Embryonic facial prominence (tissue), 1 donor: ENCODE data around the gene CLMP.
"Not testable (repeated sequence)": the region's sequence is repeated elsewhere in the genome, so short reads cannot be mapped to it uniquely, and the experiment has no call there.

Experiments
- DNase-seq: peaks from one replicate; pipeline ENCODE4 v3.0.0-alpha.2; 2016; ENCODE audit errors: extremely low spot score

CLMP gene

DNA sequence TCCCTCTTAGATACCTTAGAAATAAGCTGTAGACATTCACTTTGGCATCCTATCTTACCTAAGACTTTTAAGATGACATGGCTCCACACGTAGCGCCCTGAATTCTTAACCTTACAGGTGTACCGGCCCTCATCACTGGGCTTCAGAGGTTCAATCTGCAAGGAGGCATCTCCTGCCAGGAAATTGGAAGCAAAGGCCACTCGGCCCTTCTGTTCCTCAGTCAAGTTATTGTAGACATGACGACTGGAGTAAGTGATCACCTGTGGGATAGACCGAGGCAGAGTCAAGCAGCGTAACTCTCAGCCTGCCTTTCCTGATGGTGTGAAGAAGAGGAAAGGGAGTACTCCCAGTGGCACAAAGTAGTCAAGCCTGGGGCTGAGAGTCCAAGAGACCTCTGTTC is 110.6 kb downstream of the CLMP start:
- DNase-seq, result no peak

DNA sequence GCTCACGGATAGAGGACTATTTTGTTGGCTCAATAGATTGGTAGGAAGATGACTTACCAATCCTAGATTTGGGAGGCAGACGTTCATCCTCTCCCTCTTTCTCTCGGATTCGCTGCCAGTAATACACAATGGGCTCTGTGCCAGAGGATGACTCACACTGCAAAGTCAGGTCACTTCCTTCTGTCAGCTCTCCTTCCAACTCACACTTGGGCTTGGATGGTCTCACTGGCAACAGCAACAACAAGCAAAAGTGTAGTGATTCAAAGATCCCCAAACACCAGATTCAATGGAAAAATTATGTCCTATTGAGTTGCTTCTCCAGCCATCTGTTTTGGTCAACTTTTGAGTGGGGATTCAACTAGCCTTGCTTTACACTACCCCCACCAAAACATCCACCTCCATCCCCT is 111.4 kb downstream of the CLMP start:
- no peak for DNase-seq

DNA sequence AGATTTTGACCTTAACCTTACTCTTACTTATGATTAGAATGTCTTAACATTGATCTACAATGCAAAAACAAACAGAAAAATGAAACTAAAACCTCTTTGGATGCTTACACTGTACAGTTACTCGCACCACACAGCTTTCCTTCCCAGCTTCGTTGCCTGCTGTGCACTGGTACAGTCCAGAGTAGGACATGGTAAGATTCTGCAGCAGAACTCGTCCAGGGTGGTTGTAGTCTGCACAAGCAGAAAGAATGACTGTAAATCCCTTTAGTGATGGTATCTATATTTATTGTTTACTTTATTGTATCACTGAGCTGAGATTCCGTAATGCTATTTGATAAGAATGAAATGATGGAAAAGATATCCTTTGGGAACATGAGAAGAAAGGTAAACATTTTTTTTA is 112.1 kb downstream of the CLMP start:
- no peak for DNase-seq

DNA sequence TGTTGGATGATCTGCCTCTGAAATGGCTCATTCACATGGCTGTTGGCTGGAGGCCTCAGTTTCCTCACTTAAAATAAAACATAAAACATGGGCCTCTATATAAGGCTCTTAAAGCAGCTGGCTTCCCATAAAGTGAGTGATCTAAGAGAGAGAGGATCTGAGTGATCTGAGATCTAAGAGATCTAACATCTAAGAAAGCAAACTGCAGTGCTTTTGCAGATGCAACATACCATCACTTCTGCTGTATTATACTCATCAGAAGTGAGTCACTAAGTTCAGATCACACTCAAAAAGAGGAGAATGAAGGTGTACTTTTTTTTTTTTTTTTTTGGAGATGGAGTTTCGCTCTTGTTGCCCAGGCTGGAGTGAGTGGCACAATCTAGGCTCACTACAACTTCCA is 115.0 kb downstream of the CLMP start:
- DNase-seq, result no peak

DNA sequence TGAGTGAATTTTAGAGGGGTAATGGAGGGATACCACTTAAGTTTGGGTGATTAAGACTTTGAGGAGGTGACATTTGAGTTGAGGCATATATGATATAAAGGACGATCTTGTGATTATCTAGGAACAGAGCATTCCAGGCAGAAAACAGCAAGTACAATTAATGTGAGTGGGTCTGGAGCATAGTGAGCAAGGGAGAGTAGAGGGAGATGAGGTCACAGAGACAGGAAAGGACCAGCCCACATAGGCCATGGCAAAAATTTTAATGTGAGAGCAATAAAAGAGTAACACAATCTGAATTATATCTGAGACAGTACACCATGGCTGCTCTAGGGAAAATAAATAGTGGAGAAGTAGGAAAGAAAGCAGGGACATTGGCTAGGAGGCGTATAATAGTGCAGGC is 118.6 kb downstream of the CLMP start:
- no peak for DNase-seq

DNA sequence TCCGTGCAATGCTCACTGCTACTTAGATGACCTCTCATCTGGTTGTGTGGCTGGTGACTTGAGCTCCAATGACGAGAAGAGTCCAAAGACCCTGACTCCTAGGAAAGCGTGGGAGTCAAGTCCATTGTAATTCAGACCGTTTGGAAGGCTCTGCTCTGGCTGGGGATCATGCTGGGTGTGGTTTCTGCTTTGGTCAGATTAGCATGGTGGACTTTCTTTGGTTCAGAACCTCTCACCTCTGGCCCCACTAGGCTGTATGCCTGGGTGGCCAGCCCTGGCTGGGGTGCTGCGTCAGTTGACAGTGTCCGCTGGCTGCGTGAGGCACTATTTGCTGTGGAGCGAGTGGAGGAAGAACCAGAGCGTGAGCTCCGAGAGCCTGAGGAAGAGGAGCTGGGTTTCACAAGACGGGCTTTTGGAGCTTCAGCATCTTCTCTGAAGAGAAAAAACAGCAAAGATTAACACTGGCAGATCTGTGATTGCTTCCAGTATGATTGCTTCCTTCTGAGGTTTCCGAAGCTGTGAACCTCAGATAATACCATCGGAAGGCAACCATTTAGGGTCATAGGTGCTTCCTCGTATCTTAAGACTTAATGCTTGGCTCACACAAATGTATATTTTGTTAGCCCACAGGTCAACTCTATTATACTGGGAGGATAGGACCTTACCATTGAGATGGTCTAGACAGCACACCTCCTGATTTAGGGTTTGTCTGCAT is 121.5 kb downstream of the CLMP start:
- DNase-seq, result no peak

DNA sequence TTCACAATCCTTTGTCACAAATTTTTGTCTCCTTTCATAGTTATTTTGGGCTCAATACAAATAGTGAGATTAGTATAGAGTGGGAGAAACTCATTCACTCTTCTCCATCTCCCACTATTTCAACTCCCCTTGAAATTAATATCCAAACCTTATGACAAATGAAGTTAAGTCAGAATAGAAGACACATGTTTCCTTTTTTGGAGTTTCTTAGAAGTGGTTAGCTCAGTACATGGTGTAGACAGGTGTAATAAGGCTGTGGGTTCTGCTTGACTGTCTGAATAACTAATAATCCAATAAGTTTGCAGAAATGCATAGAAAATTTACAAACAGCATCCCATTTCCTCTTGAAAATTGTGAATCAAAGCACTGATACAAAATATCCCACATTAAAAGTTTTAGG is 122.3 kb downstream of the CLMP start:
- no peak for DNase-seq

DNA sequence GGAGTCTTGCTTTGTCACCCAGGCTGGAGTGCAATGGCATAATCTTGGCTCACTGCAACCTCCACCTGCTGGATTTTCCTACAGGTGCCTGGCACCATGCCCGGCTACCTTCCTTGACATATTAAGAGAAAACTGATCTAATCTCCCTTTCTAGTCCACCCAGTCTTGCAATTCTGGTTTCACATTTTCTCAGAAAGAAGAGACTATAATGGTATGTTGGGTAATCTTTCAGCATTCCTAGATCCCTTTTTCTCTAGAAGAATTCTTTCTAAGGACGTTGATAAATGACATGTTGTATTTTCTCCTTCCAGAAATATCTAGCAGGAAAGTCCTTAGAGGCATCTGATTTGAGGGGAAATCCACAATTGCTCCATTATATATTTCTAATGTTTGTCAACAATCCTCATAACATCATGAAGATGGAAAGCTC is 122.7 kb downstream of the CLMP start:
- DNase-seq, result no peak

DNA sequence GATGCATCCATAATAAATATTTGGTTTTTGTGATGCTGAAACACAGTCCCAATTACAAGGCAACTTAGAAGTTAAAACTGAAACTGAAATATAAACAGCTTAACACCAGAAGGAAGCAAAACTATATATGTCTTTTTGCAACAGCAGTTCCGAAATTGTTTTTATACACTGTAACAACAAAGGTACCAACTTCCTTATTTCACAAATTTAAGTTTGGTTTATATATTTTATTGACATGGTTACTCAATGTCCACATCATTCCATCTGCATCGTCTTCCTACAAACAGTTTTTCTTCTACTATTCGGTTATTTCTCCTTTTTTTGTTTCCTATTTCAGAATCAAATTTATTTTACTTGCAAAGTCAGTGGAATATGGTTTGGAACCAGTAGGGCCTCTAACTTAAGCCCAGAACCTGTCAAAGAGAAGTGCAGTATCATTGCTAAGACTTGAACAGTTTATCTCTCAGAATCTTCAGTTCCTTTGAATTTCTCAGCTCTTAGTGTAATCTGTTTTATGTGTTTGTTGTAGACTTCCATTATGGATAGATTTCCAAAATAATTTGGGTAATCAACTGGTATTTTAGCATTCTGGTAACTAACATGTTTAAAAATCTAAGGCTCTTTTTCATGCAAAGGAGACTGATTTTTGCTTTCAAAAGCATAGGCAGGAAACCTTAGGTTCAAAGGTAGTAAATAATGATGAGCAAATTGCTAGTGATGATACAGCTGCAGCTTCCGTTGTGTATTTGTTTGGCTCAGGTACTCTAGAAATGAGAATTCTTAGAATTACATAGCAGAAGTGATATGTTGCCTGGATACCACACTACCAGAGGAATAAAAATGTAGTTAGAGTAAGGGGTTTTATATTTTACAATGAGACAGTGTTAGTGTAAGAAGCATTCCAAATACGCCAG is 124.9 kb downstream of the CLMP start:
- no peak for DNase-seq

DNA sequence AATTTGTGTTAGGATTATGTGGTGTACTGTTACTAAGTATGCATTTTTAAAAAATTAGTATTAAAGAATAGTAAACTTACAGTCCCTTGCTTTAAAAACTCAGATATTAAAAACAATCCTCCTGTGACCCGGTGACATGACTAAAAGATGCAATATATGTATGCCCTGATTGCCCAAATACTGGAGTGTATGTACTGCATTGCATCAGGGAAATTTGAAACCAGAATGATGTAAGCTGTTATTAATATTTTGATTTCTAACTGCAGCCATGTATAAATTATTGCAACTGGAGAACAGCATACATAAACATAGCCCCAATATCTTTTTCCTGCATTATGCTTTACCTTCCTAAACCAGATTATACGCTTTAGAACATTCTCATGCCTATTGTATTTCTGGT is 129.4 kb downstream of the CLMP start:
- no peak for DNase-seq

DNA sequence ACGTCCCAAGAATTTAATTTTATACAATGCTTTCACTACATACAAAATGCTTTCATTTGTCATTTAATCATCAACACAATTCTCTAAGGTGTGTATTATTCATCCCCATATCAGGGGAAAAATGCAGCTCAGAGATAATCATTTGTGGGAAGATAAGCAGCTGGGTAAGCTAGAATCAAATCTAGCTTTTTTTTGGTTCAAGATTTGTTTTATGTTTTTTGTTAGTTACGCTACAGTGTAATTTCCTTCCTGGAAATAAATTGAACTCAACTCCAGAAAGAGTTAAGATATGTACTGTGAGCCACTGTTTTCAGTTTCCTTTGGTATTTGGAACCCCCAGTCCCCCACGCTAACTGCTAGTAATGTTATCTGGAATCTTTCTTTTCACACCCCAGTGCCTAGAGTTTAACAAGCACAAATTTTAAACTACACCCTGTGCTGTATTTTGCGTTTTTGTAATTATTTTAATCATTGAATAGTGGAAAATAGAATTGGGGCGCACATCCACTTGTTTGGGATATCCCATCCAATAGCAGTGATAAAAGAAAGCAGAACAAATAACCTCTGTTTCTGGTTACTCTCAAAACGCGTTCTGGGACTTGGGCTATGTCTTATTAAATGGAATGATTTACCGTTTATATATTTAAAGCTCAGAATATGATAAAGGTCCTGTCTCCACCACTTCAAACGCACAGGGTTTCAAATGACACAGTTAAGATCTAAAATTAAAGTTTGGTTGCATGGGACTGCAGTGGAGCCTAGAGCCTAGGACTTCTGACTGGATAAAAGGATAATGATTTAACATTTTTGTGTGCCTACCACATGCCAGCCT is 131.0 kb downstream of the CLMP start:
- DNase-seq, result no peak

DNA sequence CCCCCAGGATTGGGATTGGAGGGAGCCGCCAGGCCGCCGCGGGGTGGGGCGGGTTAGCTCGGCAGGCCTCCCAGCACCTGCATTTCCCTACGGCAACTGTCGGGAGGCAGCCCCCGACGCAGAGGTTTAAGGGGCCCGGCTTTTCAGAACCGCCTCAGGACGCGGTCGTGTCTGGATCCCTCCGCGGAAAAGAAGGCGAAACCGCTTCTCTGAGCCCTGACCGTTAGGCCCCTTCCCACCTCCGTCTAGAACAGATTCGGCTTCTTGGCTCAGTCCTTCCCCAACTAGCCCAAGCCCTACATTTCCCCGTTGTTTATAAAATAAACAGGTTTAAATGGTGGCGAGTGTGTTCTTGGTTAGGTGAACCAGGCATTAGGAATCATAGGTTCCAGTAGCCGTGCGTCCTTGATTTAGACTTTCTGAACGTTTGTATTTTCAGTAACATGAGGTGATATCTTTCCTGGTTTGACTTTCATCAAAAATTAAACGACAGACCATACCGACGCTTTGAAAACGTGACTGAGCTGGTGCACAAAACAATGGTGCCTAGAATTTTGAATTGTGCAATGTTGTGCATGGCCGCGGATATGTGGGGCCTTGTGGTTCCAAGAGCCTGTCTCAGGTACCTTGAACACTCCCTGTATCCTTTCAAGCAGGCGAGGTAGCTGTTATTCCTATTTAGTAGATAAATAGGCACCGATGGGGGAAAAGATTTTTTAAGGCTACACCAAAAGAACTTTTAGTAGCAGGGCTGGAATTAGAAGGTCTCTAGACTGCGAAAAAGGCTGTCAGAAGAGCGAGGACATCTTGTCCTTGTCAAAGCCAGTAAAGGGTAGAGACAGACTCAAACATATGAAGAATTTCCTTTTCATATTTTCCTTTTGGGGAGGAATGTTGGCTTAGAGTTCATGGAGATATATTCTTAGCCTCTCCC is 131.9 kb downstream of the CLMP start:
- peak; percentile 65 for DNase-seq

DNA sequence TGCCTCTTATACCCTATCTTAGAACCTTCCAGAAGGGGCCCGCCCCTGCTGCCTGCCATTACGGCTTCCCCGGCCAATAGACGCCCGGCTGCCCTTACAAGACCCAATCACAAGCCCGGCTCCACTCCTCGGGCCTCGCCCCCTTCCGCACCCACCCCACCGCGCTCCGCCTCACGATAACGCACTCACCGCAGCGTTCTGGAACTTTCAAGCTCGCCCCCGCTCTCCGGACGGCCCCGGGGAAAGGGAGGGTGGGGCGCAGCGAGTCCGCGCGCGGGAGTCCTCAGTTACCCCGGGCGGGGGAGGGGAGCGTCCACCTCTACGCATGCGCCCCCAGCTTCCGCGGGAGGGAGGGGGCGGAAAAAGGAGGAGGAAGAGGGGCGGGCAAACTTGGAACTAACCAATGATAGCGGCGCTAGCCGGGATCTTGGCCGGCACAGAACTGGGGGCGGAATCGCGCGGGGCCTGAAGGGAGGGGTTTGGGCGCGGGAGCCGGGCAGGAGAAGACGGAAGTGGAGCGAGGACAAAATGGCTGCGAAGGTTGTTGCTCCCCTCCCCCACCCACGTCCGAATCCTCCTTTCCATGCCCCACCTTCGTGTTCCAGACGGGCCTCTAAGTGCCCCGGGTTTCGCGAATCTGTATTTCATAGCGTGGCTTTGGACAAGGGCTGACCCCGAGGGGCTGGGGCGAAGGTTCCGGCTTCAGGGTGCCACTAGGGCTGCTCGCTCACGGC is 132.7 kb downstream of the CLMP start:
- peak; percentile 99 for DNase-seq

DNA sequence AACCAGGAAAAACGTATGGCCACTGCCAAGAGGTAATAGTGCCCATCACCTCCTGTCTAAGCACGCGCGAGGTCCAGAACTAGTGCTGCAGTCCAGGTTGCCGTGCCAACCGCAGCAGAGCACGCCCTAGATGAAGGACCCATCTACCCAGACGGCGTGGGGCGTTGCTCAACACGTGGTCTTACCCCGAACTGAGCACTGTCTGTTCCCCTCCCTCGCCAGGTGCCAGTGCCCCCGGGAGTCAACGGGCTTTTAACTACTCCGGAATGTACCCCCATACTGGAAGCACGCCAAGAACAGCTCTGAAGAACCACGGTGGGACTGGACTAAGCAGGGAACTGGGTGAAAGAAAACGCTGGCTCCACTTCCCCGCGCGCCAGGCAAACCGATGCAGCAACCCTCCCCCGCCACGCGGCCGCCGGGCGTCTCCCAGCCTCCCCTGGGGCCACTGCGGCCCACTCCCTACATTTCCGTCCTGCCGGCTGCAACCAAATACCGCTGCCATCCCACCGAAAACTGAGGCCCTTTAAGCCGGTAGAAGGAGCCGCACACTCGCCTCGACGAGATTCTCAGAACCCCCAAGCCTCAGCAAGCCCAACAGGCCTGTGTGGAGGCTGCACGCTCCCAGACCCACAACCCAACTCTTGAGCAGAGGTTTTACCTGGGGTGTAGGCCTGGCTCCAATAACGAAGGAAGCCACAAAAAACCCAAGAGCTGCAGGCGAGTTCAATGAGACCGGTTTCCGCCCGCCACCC is 133.5 kb downstream of the CLMP start, which contains the start of gene HSPA8:
HSPA8 (minus strand) TSS at position 734 of the 755 bp plus-strand sequence. CDS start 812 bp downstream, outside the sequence.
- DNase-seq, result peak; percentile 17

DNA sequence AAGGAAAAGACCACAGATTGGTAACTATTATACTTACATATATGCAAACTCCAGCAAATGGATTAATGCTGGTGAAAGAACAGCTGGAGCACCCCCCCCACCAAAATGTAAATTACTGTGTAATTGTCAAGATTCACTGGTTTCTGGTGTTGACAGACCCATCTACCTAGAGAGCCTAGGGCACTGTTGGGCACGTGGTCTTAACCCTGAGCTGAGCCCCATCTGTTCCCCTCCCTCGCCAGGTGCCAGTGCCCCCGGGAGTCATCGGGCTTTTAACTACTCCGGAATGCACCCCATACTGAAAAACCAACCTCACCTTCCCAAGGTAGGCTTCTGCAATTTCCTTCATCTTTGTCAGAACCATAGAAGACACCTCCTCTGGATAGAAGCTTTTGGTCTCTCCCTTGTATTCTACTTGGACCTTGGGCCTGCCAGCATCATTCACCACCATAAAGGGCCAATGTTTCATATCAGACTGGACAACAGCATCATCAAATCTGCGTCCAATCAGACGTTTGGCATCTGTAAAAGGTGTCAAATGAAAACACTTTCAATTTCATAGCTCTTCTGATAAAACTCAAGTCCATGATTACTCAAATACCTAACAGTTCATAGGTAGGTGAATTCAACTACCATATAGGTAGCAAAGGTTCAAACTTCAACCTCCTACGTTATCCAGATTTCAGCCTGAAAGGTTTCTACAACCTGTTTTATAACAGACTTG is 134.6 kb downstream of the CLMP start:
- DNase-seq, result no peak

DNA sequence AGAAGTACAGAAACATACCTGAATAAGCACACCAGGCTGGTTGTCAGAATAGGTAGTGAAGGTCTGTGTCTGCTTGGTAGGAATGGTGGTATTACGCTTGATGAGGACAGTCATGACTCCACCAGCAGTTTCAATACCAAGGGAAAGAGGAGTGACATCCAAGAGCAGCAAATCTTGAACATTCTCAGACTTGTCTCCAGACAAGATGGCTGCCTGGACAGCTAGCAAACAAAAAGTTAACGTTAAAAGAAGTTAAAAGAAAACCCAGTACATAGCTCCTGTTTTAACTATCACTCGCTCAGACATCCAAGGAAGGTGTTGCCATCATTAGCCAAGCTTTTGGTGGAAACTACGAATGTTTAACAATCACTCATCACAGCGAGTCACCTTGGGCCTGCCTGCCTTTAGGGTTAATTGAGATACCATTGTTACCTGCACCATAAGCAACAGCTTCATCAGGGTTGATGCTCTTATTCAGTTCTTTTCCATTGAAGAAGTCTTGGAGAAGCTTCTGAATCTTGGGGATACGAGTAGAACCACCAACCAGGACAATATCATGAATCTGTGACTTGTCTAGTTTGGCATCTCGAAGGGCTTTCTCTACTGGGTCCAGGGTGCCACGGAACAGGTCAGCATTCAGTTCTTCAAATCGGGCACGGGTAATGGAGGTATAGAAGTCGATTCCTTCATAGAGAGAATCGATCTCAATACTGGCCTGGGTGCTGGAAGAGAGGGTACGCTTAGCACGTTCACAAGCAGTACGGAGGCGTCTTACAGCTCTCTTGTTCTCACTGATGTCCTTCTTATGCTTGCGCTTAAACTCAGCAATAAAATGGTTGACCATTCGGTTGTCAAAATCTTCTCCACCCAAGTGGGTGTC is 135.8 kb downstream of the CLMP start:
- not testable (repeated sequence) for DNase-seq

DNA sequence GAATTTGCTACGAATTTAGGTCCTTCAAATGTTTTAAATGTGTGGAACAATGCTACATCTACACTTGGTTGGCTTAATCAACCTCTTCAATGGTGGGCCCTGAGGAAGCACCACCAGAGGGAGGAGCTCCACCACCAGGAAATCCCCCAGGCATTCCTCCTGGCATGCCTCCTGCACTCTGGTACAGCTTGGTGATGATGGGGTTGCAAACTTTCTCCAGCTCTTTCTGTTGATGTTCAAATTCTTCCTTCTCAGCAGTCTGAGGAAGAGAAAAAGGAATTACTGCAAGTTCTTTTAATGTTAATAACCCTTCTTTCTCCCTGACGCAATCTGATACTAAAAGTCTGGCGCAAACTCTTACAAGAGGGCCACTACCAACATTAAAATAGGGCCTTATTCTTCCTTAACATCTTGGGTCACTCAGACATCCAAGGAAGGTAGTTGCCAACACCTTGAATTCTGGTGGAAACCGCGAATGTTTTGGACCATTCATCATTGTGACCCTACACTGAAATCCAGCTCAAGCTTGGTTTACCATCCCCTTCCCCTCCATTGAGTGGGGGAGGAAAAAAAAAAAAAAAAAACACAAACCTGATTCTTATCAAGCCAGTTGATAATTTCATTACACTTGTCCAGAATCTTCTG is 137.3 kb downstream of the CLMP start:
- no peak for DNase-seq
